IMR-90 (cell line): ENCODE results near the gene MXD4. TPM values are rescaled to one million over a fixed set of nuclear protein-coding genes. Genes with fewer than 3 reads are reported as not detected.

Experiments used
- ATAC-seq: fragments of 200-7000 bp; cut with Tn5 transposase; 2 replicates; pipeline ENCODE4 v1.9.1; 2020; ENCODE audit warnings: low read depth, mild to moderate bottlenecking, moderate library complexity
- BruUV-seq: library from RNA; stranded (reverse); fragments of 400-500 nt; replicated peaks from 2 replicates; lab custom pipeline; 2021; lab: Mats Ljungman, UMichigan
- CTCF ChIA-PET: fragments of 300-600 bp; formaldehyde crosslinking; extraction: SDS; loops from one replicate; lab custom pipeline; 2021; ENCODE audit warnings: antibody characterized with exemption; lab: Yijun Ruan, JAX
- POLR2A ChIA-PET: fragments of 300-600 bp; sonication (Branson Sonifier 250); formaldehyde crosslinking; loops from one replicate; lab custom pipeline; 2022; ENCODE audit warnings: antibody characterized with exemption; ENCODE audit not compliant: unreplicated experiment; lab: Charles Lee
- DNase-seq: peaks from one replicate; pipeline ENCODE4 v3.0.0; 2013
- H2AFZ ChIP-seq: replicated peaks from 2 replicates; pipeline ENCODE3; 2013; ENCODE audit warnings: low read length, mild to moderate bottlenecking; ENCODE audit not compliant: poor library complexity
- H2AK5ac ChIP-seq: 2 replicates; pipeline ENCODE4 v1.6.1; 2013; ENCODE audit warnings: low read depth, low read length, inconsistent platforms
- H2AK9ac ChIP-seq: replicated peaks from 2 replicates; pipeline ENCODE3; 2013; ENCODE audit warnings: mild to moderate bottlenecking, low read depth, low read length, moderate library complexity; ENCODE audit not compliant: poor library complexity
- H2BK120ac ChIP-seq: 2 replicates; pipeline ENCODE4 v1.6.1; 2013; ENCODE audit warnings: low read depth, low read length, inconsistent platforms
- H2BK15ac ChIP-seq: 3 replicates; pipeline ENCODE4 v1.6.1; 2013; ENCODE audit warnings: low read depth, low read length, inconsistent platforms
- H2BK20ac ChIP-seq: 2 replicates; pipeline ENCODE4 v1.6.1; 2013; ENCODE audit warnings: low read depth, mild to moderate bottlenecking, inconsistent platforms, low read length, moderate library complexity
- H2BK5ac ChIP-seq: 2 replicates; pipeline ENCODE4 v1.6.1; 2013; ENCODE audit warnings: mild to moderate bottlenecking, low read depth, low read length, inconsistent platforms; ENCODE audit not compliant: poor library complexity, severe bottlenecking
- H3K14ac ChIP-seq: replicated peaks from 2 replicates; pipeline ENCODE4 v1.6.1; 2013; ENCODE audit warnings: low read depth, low read length, inconsistent platforms
- H3K18ac ChIP-seq: 2 replicates; pipeline ENCODE4 v1.6.1; 2013; ENCODE audit warnings: low read depth, low read length, control low read depth
- H3K23ac ChIP-seq: 2 replicates; pipeline ENCODE4 v1.6.1; 2013; ENCODE audit warnings: low read depth, low read length, inconsistent platforms
- H3K27ac ChIP-seq: 2 replicates; pipeline ENCODE4 v1.5.1; 2013; ENCODE audit warnings: mild to moderate bottlenecking, control low read depth, low read length; ENCODE audit not compliant: insufficient read depth
- H3K27me3 ChIP-seq: 2 replicates; pipeline ENCODE4 v1.6.1; 2013; ENCODE audit warnings: low read length; ENCODE audit not compliant: control insufficient read depth, insufficient read depth
- H3K36me3 ChIP-seq: 2 replicates; pipeline ENCODE4 v1.6.1; 2013; ENCODE audit warnings: low read length, mixed read lengths; ENCODE audit not compliant: control insufficient read depth, insufficient read depth
- H3K4ac ChIP-seq: 2 replicates; pipeline ENCODE4 v1.6.1; 2013; ENCODE audit warnings: low read depth, low read length, inconsistent platforms
- H3K4me1 ChIP-seq: 2 replicates; pipeline ENCODE4 v1.6.1; 2013; ENCODE audit warnings: low read length, mixed read lengths; ENCODE audit not compliant: control insufficient read depth, insufficient read depth
- H3K4me2 ChIP-seq: 2 replicates; pipeline ENCODE4 v1.6.1; 2013; ENCODE audit warnings: low read depth, mild to moderate bottlenecking, control low read depth, low read length, moderate library complexity
- H3K4me3 ChIP-seq: 2 replicates; pipeline ENCODE4 v1.5.1; 2013; ENCODE audit warnings: low read depth, mild to moderate bottlenecking, control low read depth, low read length, moderate library complexity; ENCODE audit not compliant: insufficient read depth
- H3K56ac ChIP-seq: 2 replicates; pipeline ENCODE4 v1.6.1; 2013; ENCODE audit warnings: low read length, inconsistent platforms; ENCODE audit not compliant: insufficient read depth; ENCODE audit errors: extremely low read depth
- H3K79me1 ChIP-seq, 2 experiments: 2 replicates each; pipeline ENCODE4 v1.6.1; 2013; ENCODE audit warnings: low read length in 2 of 2, inconsistent platforms in 1 of 2, low read depth in 1 of 2
- H3K9ac ChIP-seq: 2 replicates; pipeline ENCODE4 v1.6.1; 2013; ENCODE audit warnings: low read depth, low read length, control low read depth
- H3K9me1 ChIP-seq: 2 replicates; pipeline ENCODE4 v1.6.1; 2013; ENCODE audit warnings: low read length, inconsistent platforms; ENCODE audit not compliant: insufficient read depth
- H3K9me3 ChIP-seq: 2 replicates; pipeline ENCODE4 v1.6.1; 2013; ENCODE audit warnings: low read length; ENCODE audit not compliant: control insufficient read depth, insufficient read depth
- H4K20me1 ChIP-seq: 2 replicates; pipeline ENCODE4 v1.6.1; 2013; ENCODE audit warnings: low read length, inconsistent platforms; ENCODE audit not compliant: insufficient read depth
- H4K5ac ChIP-seq: 2 replicates; pipeline ENCODE4 v1.6.1; 2013; ENCODE audit warnings: mild to moderate bottlenecking, low read depth, low read length, control low read depth
- H4K8ac ChIP-seq, 2 experiments: 2 replicates each; pipeline ENCODE4 v1.6.1; 2013; ENCODE audit warnings: low read depth in 2 of 2, low read length in 2 of 2, control low read depth in 1 of 2, inconsistent platforms in 1 of 2
- H4K91ac ChIP-seq: 2 replicates; pipeline ENCODE4 v1.6.1; 2013; ENCODE audit warnings: low read depth, low read length, inconsistent platforms; ENCODE audit not compliant: insufficient read depth
- BHLHE40 ChIP-seq: fragments of 150-350 bp; IDR thresholded peaks from 2 replicates; pipeline ENCODE4 v1.6.1; 2016; ENCODE audit warnings: mild to moderate bottlenecking, low read depth, low read length
- CEBPB ChIP-seq: IDR thresholded peaks from 2 replicates; pipeline ENCODE4 v1.6.1; 2012; ENCODE audit warnings: low read depth, low read length, improper control_type of control experiment
- CTCF ChIP-seq: conservative IDR thresholded peaks from 2 replicates; pipeline ENCODE4 v1.5.1; 2012; ENCODE audit warnings: mild to moderate bottlenecking, low read depth, low read length, improper control_type of control experiment
- FOS ChIP-seq: fragments of 150-350 bp; IDR thresholded peaks from 2 replicates; pipeline ENCODE4 v1.6.1; 2016; ENCODE audit warnings: low read depth, low read length
- MAFK ChIP-seq: IDR thresholded peaks from 2 replicates; pipeline ENCODE4 v1.6.1; 2012; ENCODE audit warnings: low read depth, low read length, improper control_type of control experiment
- MAZ ChIP-seq: IDR thresholded peaks from 2 replicates; pipeline ENCODE4 v1.6.1; 2012; ENCODE audit warnings: low read depth, mild to moderate bottlenecking, low read length, improper control_type of control experiment, moderate library complexity, borderline replicate concordance
- MXI1 ChIP-seq: IDR thresholded peaks from 2 replicates; pipeline ENCODE4 v1.6.1; 2012; ENCODE audit warnings: low read depth, mild to moderate bottlenecking, low read length, moderate library complexity, borderline replicate concordance
- NFE2L2 ChIP-seq: fragments of 150-350 bp; IDR thresholded peaks from 2 replicates; pipeline ENCODE4 v1.6.1; 2016; ENCODE audit warnings: low read depth, mild to moderate bottlenecking, low read length
- RAD21 ChIP-seq: IDR thresholded peaks from 2 replicates; pipeline ENCODE4 v1.6.1; 2012; ENCODE audit warnings: low read length, improper control_type of control experiment
- RCOR1 ChIP-seq: IDR thresholded peaks from 2 replicates; pipeline ENCODE4 v1.6.1; 2012; ENCODE audit warnings: mild to moderate bottlenecking, low read length, improper control_type of control experiment; ENCODE audit not compliant: insufficient replicate concordance
- RFX5 ChIP-seq: IDR thresholded peaks from 2 replicates; pipeline ENCODE4 v1.8.0; 2012; ENCODE audit warnings: low read depth, mild to moderate bottlenecking, low read length, moderate library complexity
- USF2 ChIP-seq: fragments of 150-350 bp; IDR thresholded peaks from 2 replicates; pipeline ENCODE4 v1.6.1; 2017; ENCODE audit warnings: mild to moderate bottlenecking, antibody characterized with exemption, low read length, low read depth
- WGBS, 2 experiments: methylation state at CpG; one replicate each; pipeline versions ENCODE4 v1.1.5 to v1.1.7; 2013; ENCODE audit warnings: missing lambda C conversion rate in 2 of 2; ENCODE audit not compliant: insufficient read length in 1 of 2; ENCODE audit errors: extremely low coverage in 2 of 2; 5-methylcytosine and 5-hydroxymethylcytosine counted together
- dilution Hi-C: fragments of 300-500 bp; cut with HindIII; formaldehyde crosslinking; loops from one replicate; pipeline ENCODE4 v1.14.3; 2018; ENCODE audit warnings: low sequenced_read_pairs; ENCODE audit not compliant: unreplicated experiment
- in situ Hi-C: fragments of 300-500 bp; cut with MboI; formaldehyde crosslinking; loops from 3 replicates; pipeline ENCODE4 v1.14.3; 2019; ENCODE audit warnings: low sequenced_read_pairs, inconsistent platforms, mixed read lengths
- intact Hi-C: fragments of 100-400 bp; cut with micrococcal nuclease; formaldehyde crosslinking; loops from 2 replicates; pipeline ENCODE4 v1.10.0; 2022
- polyA plus RNA-seq, 3 experiments: library from polyadenylated mRNA; depleted of rRNA; stranded (reverse); fragments of >200 nt; gene quantifications; 2 replicates each; pipeline ENCODE4 v1.2.3, GENCODE V29; 2012; ENCODE audit warnings: low replicate concordance in 1 of 3
- total RNA-seq: library from RNA; depleted of rRNA; stranded (reverse); fragments of >200 nt; gene quantifications from 2 replicates; pipeline ENCODE4 v1.2.3, GENCODE V29; 2012

Gene MXD4
- total and polyA plus RNA-seq, 2 of the 4 experiments (the other 2 are of a cell fraction) = 22.8 to 54.4 TPM

GRCh38 chr4:2249526-2250356 lies 12.2 kb downstream of the MXD4 start (continued):
- no peak for TF ChIP-seq USF2

GRCh38 chr4:2248821-2249261 lies 13.1 kb downstream of the MXD4 start:
- no peaks in the 10 kb centered on the region for H3K27me3 ChIP-seq
- H4K20me1 ChIP-seq = peaks cover 23% of the 10 kb centered on the region
- ChIA-PET POLR2A (no interaction called here), CTCF (no interaction called here)
- dilution Hi-C loops = no loop called here
- H3K14ac ChIP-seq = no peak overlapping the region
- 83% methylated on average over 7 of the region's 10 CpGs; no CpG with 5 or more reads in 1 of the 2 experiments for WGBS, 2 experiments
- no peak overlapping the region for H2AFZ ChIP-seq
- H3K79me1 ChIP-seq = peaks cover 3 to 14% of the 10 kb centered on the region in 2 experiments; a peak in 3 of 4 replicates
- H2AK5ac ChIP-seq = no peak overlapping the region
- H2BK5ac ChIP-seq = no peak overlapping the region
- no peak overlapping the region for H2BK15ac ChIP-seq
- no peak overlapping the region for H3K4ac ChIP-seq
- intact Hi-C loops = no loop called here
- no peak overlapping the region for H3K4me3 ChIP-seq
- no peak overlapping the region for H2BK120ac ChIP-seq
- peaks cover 3% of the 10 kb centered on the region; the same call in 1 of the 2 replicates for H3K4me1 ChIP-seq
- H4K91ac ChIP-seq = no peak overlapping the region
- peaks cover 51% of the 10 kb centered on the region for H3K36me3 ChIP-seq
- no peak overlapping the region for H4K5ac ChIP-seq
- no peak overlapping the region for H3K9ac ChIP-seq
- ATAC-seq = no peak
- H3K56ac ChIP-seq = no peak overlapping the region
- no TSS peak for BruUV-seq
- H3K9me1 ChIP-seq = 0 out of 2 replicates have a peak, but pooled peaks cover 3% of the 10 kb centered on the region
- no peak overlapping the region for H2BK20ac ChIP-seq
- H3K4me2 ChIP-seq = no peak overlapping the region
- H3K18ac ChIP-seq = no peak overlapping the region
- in situ Hi-C loops = no loop called here
- no peak overlapping the region for H3K27ac ChIP-seq
- H3K9me3 ChIP-seq = no peaks in the 10 kb centered on the region
- H4K8ac ChIP-seq = no peak overlapping the region
- no peak for DNase-seq
- no peak overlapping the region for H2AK9ac ChIP-seq
- no peak overlapping the region for H3K23ac ChIP-seq
- TF ChIP-seq RCOR1 = no peak
- no peak for TF ChIP-seq RAD21
- no peak for TF ChIP-seq MAZ
- TF ChIP-seq MXI1 = no peak
- TF ChIP-seq RFX5 = no peak
- TF ChIP-seq CTCF = no peak
- no peak for TF ChIP-seq NFE2L2
- no peak for TF ChIP-seq FOS
- no peak for TF ChIP-seq BHLHE40
- TF ChIP-seq MAFK = no peak
- TF ChIP-seq USF2 = no peak
- no peak for TF ChIP-seq CEBPB
